HepG2 (cell line): ENCODE data around the gene RGS19. TPM values are rescaled to one million over a fixed set of nuclear protein-coding genes. Genes with fewer than 3 reads are reported as not detected.

Source experiments
- FUBP1 ChIP-seq: sonication (generic); formaldehyde crosslinking; IDR thresholded peaks from 2 replicates; pipeline ENCODE4 v1.5.1; 2020; ENCODE audit warnings: missing genetic modification reagents, mild to moderate bottlenecking, borderline replicate concordance
- GLI4 ChIP-seq: sonication (generic); formaldehyde crosslinking; IDR thresholded peaks from 2 replicates; pipeline ENCODE4 v1.5.1; 2020; ENCODE audit warnings: missing genetic modification reagents, mild to moderate bottlenecking, moderate library complexity, borderline replicate concordance
- MBNL3 ChIP-seq: fragments of 250-450 bp; sonication (Bioruptor Pico); conservative IDR thresholded peaks from 2 replicates; pipeline ENCODE4 v1.8.0; 2022; ENCODE audit warnings: mild to moderate bottlenecking, inconsistent platforms
- MEF2D ChIP-seq: sonication (generic); formaldehyde crosslinking; IDR thresholded peaks from 2 replicates; pipeline ENCODE4 v1.5.1; 2020; ENCODE audit warnings: mild to moderate bottlenecking, missing genetic modification reagents
- MYC ChIP-seq: sonication (generic); formaldehyde crosslinking; IDR thresholded peaks from 2 replicates; pipeline ENCODE4 v1.9.0; 2021; ENCODE audit warnings: missing genetic modification reagents, borderline replicate concordance
- NRL ChIP-seq: sonication (generic); formaldehyde crosslinking; IDR thresholded peaks from 2 replicates; pipeline ENCODE4 v1.5.0; 2020; ENCODE audit warnings: missing genetic modification reagents, mild to moderate bottlenecking, moderate library complexity, borderline replicate concordance
- RAD21 ChIP-seq: fragments of 450-650 bp; formaldehyde crosslinking; IDR thresholded peaks from 2 replicates; pipeline ENCODE4 v1.5.0; 2020; ENCODE audit warnings: mild to moderate bottlenecking
- RARG ChIP-seq: sonication (generic); formaldehyde crosslinking; IDR thresholded peaks from 2 replicates; pipeline ENCODE4 v1.4.0; 2020; ENCODE audit warnings: low read depth, mild to moderate bottlenecking, missing genetic modification reagents
- RNF219 ChIP-seq: sonication (generic); formaldehyde crosslinking; IDR thresholded peaks from 2 replicates; pipeline ENCODE4 v1.5.0; 2020; ENCODE audit warnings: mild to moderate bottlenecking, missing genetic modification reagents
- SMAD1 ChIP-seq: sonication (generic); formaldehyde crosslinking; IDR thresholded peaks from 2 replicates; pipeline ENCODE4 v1.4.0; 2020; ENCODE audit warnings: missing genetic modification reagents, low read depth, mild to moderate bottlenecking, borderline replicate concordance
- SNAPC4 ChIP-seq: sonication (generic); formaldehyde crosslinking; IDR thresholded peaks from 2 replicates; pipeline ENCODE4 v1.4.0; 2020; ENCODE audit warnings: mild to moderate bottlenecking, missing genetic modification reagents
- STAG1 ChIP-seq: sonication (generic); formaldehyde crosslinking; IDR thresholded peaks from 2 replicates; pipeline ENCODE4 v1.4.0; 2020; ENCODE audit warnings: missing genetic modification reagents
- TRIM24 ChIP-seq: sonication (generic); formaldehyde crosslinking; IDR thresholded peaks from 2 replicates; pipeline ENCODE4 v1.8.0; 2022; ENCODE audit warnings: mild to moderate bottlenecking, missing genetic modification reagents
- ZFP91 ChIP-seq: sonication (generic); formaldehyde crosslinking; IDR thresholded peaks from 2 replicates; pipeline ENCODE4 v1.9.0; 2022; ENCODE audit warnings: missing genetic modification reagents, mild to moderate bottlenecking, borderline replicate concordance
- ZNF3 ChIP-seq: IDR thresholded peaks from 2 replicates; pipeline ENCODE4 v1.7.0; 2017; ENCODE audit warnings: inconsistent platforms
- ZNF766 ChIP-seq: sonication (generic); formaldehyde crosslinking; IDR thresholded peaks from 2 replicates; pipeline ENCODE4 v1.5.0; 2020; ENCODE audit warnings: missing genetic modification reagents, borderline replicate concordance
- ZNF777 ChIP-seq: sonication (generic); formaldehyde crosslinking; IDR thresholded peaks from 2 replicates; pipeline ENCODE4 v1.4.0; 2020; ENCODE audit warnings: missing genetic modification reagents
- ZSCAN21 ChIP-seq: sonication (generic); formaldehyde crosslinking; IDR thresholded peaks from 2 replicates; pipeline ENCODE4 v1.8.0; 2022; ENCODE audit warnings: mild to moderate bottlenecking, missing genetic modification reagents, moderate library complexity, borderline replicate concordance
- polyA plus RNA-seq, 8 experiments: library from polyadenylated mRNA; depleted of rRNA in 3 of 8; stranded (reverse) in 7 of 8; unstranded in 1 of 8; fragments of >200 nt; fragmentation: Illumina TruSeq in 4 of 8; extraction: Trizol in 4 of 8; gene quantifications; 2 replicates each; pipeline versions ENCODE4 v1.2.1 to v1.2.3, GENCODE V29; 2011 to 2016; ENCODE audit warnings: low read depth in 4 of 8, missing spikeins in 1 of 8, mixed read lengths in 1 of 8; ENCODE audit not compliant: insufficient read depth in 1 of 8
- total RNA-seq, 5 experiments: library from RNA; depleted of rRNA; stranded (reverse); fragments of >200 nt; fragmentation: Illumina TruSeq; extraction: Trizol; gene quantifications; 2 replicates each; pipeline ENCODE4 v1.2.3, GENCODE V29; 2016; ENCODE audit warnings: low read depth in 1 of 5

RGS19 gene
- total and polyA plus RNA-seq, 2 of the 13 experiments (the other 11 are each of a cell fraction or from before 2014, with no cell fraction given), result 10.7 to 11.9 TPM

GRCh38 chr20:64055396-64055892 lies 23.9 kb downstream of the RGS19 start (continued):
- TF ChIP-seq ZFP91, result no peak; the same call in 1 of the 2 replicates
- TF ChIP-seq RAD21 (CRISPR knock-in tag), result no peak
- no peak for TF ChIP-seq MBNL3
- TF ChIP-seq MEF2D (CRISPR knock-in tag), result no peak
- TF ChIP-seq ZNF766 (CRISPR knock-in tag), result no peak
- 0 out of 2 replicates have a peak, but pooled peaks have one; percentile 31 for TF ChIP-seq TRIM24 (CRISPR knock-in tag)
- no peak for TF ChIP-seq FUBP1
- no peak for TF ChIP-seq RARG (CRISPR knock-in tag)
- TF ChIP-seq MYC, result no peak
- no peak for TF ChIP-seq ZNF3
- TF ChIP-seq GLI4 (CRISPR knock-in tag), result no peak
- TF ChIP-seq NRL (CRISPR knock-in tag), result no peak
- no peak for TF ChIP-seq STAG1 (CRISPR knock-in tag)
- TF ChIP-seq RNF219 (CRISPR knock-in tag), result no peak
- TF ChIP-seq SNAPC4 (CRISPR knock-in tag), result peak; percentile 55; the same call in 1 of the 2 replicates
- no peak; the same call in 1 of the 2 replicates for TF ChIP-seq ZNF777
- TF ChIP-seq SMAD1 (CRISPR knock-in tag), result no peak
- no peak for TF ChIP-seq ZSCAN21 (CRISPR knock-in tag)
